ENCODE results near the gene MRTFB. TPM values are rescaled to one million over a fixed set of nuclear protein-coding genes. Genes with fewer than 3 reads are reported as not detected.

MRTFB gene
- total and polyA plus RNA-seq, 2 of the 13 experiments (the other 11 are each of a cell fraction or from before 2014, with no cell fraction given): 11.4 to 14.0 TPM

- TF ChIP-seq ZNF512 (CRISPR knock-in tag; IDR thresholded peaks at IDR 0.05) (no peak), ZFP91 (CRISPR knock-in tag; IDR thresholded peaks at IDR 0.05; ENCODE audit: borderline replicate concordance) (no peak), ZBTB42 (CRISPR knock-in tag; IDR thresholded peaks at IDR 0.05) (no peak), MXI1 (IDR thresholded peaks at IDR 0.05; ENCODE audit: borderline replicate concordance, low read depth, low read length) (no peak), ZKSCAN8 (CRISPR knock-in tag; IDR thresholded peaks at IDR 0.05; ENCODE audit: borderline replicate concordance) (no peak), MAFK (conservative IDR thresholded peaks at IDR 0.05 in 1 of 2, IDR thresholded peaks at IDR 0.05 in 1 of 2; ENCODE audit: low read length in 2 of 2) (no peak), TERF1 (CRISPR knock-in tag; IDR thresholded peaks at IDR 0.05) (no peak), FOXP4 (CRISPR knock-in tag; IDR thresholded peaks at IDR 0.05) (no peak), MLXIP (CRISPR knock-in tag; IDR thresholded peaks at IDR 0.05; ENCODE audit: borderline replicate concordance) (no peak), AKNA (CRISPR knock-in tag; IDR thresholded peaks at IDR 0.05; ENCODE audit: borderline replicate concordance) (no peak), ZBTB39 (CRISPR knock-in tag; IDR thresholded peaks at IDR 0.05) (no peak), U2AF1 (optimal IDR thresholded peaks at IDR 0.05; ENCODE audit: low read depth, low read length) (no peak)
Measured at GRCh38 chr16:14112539-14112856, 41.4 kb downstream of the MRTFB start (continued).

Data from HepG2 (cell line).